ENCODE results near the gene GPR183.
"Not testable (repeated sequence)": the region's sequence is repeated elsewhere in the genome, so short reads cannot be mapped to it uniquely, and the experiment has no call there.

The GPR183 gene

DNA sequence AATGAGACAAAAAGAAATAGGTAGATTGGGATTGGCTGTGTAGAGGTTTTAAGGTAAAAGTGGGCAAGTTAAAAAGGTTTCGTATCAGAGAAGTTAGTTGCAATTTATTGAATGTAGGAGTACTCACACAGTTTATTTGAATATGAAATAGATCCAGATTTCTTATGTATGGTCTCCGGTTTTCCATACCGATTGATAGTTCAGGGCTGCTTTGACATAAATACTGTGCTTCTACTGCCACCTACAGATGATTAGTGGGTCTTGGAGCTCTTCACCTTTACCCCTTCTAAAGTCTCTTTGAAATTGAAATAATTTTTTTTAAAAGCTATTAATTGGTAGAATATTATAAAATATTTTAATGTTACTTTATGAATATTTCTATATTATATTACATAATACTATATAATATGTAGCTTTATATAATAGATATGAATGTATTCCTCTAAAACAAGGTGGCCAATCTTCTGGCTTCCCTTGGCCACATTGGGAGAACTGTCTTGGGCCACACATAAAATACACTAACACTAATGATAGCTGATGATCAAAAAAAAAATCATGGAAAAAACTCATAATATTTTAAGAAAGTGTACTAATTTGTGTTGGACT is 41.3 kb downstream of the GPR183 start:
- DNase-seq = no peak

DNA sequence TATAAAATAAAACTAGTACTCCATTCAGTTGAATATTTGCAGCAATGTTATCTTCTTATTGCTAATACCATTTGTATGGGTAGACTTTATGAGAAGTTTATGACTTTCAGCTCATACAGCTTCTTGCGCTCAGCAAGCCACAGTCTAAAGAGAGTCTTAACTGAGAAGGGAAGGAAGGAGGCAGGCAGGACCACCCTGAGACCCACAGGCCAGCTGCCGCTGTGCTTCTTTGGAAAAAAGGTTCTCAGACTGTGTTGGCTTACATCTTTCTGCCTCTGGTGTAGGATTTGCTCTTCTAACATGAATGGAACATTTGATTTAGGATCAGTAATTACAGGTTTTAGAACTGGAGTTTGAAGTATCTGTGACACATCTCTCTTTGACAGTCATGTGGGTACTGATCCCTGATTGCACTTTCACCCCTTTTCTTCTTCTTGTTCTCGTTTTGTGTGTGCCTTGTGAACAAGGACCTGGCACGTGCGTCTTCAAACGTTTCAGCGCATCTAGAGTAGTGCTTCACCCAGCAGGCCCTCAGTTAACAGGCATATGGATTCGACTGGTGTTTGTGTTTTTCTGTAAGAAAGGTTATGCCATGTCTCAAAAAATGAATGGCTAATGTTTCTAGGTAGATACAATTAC is 41.9 kb downstream of the GPR183 start:
- DNase-seq = peak; percentile 77

DNA sequence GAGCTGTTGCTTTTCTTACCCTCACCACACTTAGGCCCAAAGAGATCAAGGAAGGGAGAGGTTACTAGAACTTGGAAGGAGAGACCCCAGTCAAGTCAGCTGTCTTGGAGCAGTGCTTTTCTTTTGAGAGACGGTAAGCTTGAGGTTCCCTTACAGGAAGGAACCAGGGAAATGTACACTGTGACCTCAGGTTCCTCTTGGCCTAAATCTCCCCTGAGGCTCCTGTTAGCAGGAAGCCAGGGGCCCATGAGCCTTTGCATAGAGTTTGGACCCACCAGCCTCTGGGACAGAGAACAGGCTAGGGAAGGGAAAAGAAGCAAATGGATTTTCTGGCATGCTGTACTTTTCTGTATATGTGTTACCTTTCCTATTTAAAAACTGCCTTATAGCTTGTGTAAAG is 43.1 kb downstream of the GPR183 start:
- DNase-seq = no peak

DNA sequence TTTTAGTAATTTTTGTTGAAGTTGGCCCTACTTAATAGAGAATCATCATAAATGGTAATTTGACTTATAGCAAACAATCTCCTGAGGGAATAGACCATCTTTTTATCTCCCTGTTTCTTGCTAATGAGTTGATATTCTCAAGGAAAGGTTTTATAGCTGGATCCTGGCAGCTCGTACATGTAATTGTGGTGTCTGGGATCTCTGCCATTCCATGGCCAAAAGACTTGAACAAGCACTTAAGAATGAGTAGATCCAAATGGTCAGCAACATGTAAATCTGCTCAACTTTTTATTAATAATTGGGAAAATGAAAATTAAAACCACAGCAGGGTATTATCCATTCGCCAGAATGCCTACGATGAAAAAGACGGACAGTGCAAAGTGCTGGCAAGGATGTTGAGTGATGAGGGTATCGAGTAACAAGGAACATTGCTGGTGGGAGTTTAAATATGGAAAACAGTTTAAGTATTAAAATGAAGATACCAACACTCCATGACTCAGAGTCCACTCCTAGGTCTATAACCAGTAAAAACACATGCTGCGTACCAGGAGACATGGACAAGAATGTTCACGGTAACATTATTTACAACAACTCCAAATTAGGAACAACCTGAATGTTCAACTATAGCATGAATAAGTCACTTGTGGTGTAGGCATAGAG is 43.9 kb downstream of the GPR183 start:
- DNase-seq = no peak

DNA sequence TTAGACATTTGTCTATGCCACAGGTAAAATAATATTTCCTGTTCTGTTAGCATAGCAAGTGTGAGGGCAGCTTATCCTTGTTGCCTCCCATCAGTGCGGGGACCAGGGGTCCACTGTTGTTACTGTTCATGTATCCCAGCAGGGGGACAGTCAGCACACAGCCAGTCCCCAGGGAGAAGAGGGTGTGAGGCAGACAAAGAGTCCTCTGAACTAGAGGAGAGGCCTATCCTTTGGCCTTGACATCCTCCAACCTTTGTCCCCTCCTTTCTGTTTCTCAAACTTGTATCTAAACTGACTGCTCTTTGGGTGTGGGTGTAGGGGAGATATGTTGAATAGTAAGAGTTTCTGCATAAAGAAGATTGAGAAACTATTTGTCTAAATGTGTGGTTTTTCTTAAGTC is 46.1 kb downstream of the GPR183 start:
- no peak for DNase-seq

DNA sequence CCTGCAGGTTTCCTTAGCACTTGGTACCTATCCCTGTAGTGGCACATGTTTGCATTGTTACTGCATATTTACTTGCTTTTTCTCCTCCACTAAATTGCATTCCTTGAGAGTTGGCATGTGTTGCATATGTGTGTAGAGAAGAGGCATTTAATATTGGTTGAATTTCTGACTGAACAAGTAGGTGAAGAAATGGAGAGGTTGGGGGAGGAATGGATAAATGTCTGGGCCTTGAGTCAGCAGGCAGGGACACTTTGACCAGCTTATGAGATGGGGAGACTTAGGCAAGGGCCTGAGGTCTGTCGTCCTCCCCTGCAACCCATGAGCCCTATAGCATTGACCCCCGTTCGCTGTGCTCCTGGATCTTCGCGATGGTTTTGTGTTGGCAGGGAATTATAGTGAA is 47.0 kb downstream of the GPR183 start:
- DNase-seq = no peak

DNA sequence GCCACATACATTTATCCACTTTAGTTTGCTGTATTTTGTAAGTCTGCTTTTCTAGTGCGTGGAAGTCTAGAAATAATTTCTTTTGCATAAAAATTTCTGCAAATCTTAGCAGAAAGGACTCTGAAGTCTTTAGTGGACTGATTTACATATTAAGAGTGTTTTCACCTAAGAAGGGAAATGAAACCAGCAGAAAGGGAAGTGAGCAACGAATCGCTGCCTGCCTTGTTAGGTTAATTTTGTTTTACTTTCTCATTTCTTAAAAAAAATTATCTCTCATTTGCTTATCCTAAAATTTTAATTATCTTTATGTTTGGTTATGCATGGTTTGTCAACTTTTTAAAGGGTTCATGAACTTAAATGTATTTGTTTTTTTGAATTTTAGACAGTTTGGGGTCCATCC is 48.3 kb downstream of the GPR183 start:
- no peak for DNase-seq

DNA sequence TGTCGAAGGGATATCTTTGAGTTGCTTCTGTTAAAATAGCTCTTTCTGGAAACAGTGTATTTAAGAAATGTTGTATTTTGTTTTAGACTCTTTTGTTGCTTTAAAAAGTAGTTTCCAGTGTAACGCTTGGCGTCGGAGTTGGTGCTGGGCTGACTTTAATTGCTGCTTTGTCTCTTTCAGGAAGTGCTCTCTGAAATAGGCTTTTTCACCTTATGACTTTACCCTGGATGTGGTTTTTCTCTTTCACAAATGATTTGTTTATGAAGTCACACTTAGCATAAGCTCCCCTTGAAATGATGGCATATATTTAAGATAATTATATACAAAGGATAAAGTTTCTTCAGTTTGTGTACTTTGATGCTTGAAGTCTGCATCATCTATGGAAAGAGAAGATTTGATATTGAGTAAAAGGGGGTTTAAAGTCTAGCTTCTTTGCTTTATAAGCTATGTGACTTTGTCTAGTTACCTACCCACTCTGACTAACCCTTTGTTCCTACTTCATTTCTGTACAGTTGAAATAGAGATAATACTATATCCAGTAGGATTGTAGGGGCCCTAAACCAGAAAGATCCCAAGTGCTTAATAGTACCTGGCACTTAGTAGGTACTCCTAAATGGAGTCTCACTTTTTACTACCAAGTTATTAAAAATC is 48.9 kb downstream of the GPR183 start, which contains the start of gene GPR18:
Gene GPR18, minus strand, starts transcription at position 170 of the 651 bp plus-strand sequence. CDS start 2,507 bp downstream, outside the sequence.
- DNase-seq = no peak

DNA sequence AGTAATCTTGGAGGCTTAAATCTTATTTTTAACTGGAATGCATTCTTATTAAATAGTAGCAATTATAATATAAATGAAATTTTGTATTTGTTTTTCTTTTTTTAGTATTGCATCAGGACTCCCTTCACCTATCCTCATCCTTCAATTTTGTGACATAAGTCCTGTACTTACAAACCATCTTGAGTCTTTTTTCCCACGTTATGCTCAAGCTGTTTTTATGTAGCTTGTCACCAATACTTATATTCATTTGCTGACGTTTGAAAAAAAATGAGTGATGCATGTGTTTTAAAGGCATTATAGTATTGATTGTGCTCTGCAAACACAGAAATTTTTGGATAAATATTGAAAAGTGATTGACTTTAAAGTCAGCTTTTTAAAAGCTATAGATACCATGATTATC is 49.9 kb downstream of the GPR183 start:
- no peak for DNase-seq

DNA sequence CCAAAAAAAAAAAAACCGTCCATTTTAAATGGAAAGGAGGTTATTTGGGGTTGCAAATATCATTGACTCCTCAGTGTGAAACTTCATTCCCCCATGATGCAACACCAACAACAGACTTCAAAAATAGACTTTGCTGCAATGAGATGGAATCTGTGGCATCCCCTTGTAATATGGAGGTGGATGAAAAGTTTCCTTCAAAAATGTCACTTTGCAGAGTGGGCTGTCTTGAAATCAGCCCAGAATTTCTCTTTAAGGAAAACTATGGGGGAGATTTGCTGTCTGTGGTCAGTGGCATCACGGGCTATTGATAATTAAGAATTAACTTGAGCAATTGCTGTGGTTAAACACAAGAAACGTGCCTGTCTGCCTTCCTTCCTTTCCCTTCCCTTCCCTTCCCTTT is 50.5 kb downstream of the GPR183 start:
- no peak for DNase-seq

DNA sequence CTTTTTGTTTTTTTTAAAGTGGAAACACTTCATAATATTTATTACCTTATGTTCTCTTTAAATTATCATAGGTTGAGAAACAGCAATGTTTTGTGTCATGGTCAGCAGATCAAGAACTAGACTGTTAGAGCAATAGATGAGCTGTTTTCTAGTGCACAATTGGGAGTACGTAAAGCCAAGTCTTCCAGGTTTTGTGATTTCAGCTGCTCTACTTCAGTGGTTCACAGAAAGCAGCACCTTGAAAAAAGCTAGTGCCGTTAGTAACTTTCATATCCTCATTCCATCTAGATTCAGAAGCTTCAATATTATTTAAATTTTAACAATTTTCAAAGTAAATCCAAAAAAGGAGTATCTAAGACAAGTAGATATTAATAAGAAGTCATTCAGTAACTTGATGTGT is 50.9 kb downstream of the GPR183 start:
- no peak for DNase-seq

DNA sequence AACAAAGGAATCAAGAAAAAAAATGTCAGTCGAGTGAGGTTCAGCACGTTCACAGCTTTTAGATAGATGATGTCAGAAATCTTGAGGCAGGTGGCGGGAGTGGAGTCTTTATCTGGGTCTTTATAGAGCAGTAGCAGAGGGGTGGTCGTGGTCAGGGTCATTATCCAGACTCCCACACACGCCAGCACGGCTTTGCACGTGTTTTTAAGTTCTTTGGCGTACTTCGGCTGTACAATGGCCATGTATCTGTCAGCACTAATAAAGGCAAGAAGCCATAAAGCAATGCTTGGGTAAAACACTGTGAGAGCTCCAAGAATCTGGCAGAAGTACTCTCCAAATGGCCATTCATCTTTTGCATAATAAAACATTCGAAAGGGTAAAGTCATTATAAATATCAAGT is 51.9 kb downstream of the GPR183 start:
- no peak for DNase-seq

DNA sequence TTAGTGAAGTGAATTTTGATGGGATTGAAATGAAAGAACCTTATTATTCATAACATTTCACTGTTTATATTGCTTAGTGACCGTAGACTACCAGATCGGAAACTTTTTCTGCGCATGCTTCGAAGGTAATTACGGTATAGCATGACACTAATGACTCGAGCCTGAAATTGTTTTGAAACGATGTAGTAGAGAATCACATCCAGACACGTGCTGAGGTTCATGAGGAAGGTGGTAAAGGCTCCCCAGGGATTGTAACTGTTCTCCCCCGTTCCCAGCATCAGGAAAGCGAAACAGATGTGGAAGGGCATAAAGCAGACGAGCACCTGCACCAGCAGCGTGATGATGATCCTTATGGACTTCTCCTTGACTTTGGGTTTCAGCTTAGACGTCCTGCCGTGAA is 52.4 kb downstream of the GPR183 start:
- DNase-seq = no peak

DNA sequence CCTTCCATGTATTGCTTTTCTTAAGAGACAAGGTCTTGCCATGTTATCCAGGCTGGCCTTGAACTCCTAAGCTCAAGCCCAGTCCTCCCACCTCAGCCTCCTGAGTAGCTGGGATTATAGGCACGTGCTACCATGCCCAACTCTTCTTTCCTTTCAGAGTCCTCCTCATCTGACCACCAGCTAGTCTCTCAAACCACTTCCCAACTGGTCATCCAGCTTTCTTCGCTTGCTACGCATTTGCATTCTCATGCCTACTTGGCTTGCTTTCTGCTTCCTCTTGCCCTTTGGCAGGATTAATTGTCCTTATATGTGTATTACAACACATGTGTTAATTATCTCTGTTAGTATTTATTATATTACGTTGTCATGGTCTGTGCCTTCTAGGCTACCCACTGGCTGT is 55.3 kb downstream of the GPR183 start:
- DNase-seq = no peak

DNA sequence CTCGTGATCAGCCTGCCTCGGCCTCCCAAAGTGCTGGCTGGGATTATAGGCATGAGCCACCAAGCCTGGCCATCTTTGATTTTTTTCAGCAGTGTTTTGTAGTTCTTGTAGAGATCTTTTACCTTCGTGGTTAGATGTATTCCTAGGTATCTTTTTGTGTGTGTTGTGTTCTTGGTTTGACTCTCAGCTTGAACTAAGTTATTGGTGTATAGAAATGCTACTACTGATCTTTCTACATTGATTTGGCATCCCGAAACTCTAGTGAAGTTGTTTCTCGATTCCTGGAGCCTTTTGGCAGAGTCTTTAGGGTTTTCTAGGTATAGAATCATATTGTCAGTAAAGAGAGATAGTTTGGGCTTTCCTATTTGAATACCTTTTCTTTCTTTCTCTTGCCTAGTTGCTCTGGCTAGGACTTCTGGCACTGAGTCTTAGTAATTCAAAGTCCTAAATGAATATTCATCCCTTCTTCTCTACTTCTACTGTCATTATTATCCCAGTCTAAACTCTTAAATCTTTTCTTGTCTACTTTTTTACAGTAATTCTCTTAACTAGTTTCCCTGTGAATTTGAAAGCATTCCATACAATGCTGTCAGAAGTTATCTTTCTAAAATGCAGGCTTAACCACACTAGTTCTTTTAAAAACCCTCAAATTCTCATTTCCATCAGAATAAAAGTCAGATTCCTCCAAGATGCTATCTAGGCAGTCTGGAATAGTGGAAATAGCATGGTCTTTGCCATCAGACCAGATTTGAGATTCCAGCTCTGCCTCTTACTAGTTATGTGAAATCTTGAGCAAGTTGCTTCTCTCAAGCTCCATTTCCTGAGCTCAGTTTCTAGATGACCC is 56.0 kb downstream of the GPR183 start:
- no peak for DNase-seq

DNA sequence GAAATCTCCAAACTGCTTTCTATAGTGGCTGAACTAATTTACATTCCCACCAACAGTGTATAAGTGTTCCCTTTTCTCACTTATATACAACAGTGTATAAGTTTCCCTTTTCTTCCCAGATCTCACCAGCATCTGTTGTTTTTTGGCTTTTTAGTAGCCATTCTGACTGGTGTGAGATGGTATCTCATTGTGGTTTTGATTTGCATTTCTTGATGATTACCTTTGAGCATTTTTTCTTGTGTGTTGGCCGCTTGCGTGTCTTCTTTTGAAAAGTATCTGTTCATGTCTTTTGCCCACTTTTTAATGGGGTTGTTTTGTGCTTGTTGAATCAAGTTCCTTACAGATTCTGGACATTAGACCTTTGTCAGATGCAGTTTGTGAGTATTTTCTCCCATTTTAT is 57.6 kb downstream of the GPR183 start:
- DNase-seq = not testable (repeated sequence)

DNA sequence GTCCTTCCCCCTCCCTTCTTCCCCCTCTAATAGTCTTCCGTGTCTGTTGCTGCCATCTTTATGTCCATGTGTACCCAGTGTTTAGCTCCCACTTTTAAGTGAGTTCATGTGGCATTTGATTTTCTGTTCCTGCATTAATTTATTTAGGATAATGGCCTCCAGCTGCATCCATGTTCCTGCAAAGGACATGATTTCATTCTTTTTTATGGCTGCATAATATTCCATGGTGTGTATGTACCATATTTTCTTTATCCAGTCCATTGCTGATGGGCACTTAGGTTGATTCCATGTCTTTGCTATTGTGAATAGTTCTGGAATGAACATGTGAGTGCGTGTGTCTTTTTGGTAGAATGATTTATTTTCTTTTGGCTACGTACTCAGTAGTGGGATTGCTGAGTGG is 58.0 kb downstream of the GPR183 start:
- DNase-seq = not testable (repeated sequence)

DNA sequence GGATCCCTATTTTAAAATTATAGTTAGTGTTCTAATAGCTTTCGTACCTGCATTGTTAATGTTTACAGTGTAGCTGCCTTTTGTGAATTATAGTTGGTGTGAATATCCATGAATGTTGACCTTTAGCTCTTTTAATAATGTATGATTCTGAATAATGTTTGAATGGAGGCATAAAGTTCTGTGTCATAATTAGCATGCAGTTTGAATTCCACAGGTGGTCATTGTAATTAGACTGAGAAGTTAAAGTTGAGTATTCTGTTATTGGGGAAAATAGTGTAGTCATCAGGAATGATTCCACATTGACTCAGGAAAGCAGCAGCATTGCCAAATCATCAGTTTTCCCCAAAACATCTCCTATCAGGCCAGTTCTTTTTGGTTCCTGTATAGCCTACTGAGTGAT is 61.1 kb downstream of the GPR183 start:
- DNase-seq = no peak
